MM.1S (cell line): ENCODE data around the gene PRKD2.

ENCODE experiments used
- EZH2 ChIP-seq: fragments of 300-600 bp; sonication (generic); optimal IDR thresholded peaks from 2 replicates; pipeline ENCODE3; 2017; ENCODE audit warnings: low read depth, mild to moderate bottlenecking, antibody characterized with exemption, low read length, mixed read lengths
- TF ChIP-seq, protein P1 (sequence below): fragments of 300-600 bp; sonication (generic); IDR thresholded peaks from 2 replicates; pipeline ENCODE4 v1.5.1; 2016; ENCODE audit warnings: antibody characterized with exemption, low read length, mixed read lengths

DNA sequence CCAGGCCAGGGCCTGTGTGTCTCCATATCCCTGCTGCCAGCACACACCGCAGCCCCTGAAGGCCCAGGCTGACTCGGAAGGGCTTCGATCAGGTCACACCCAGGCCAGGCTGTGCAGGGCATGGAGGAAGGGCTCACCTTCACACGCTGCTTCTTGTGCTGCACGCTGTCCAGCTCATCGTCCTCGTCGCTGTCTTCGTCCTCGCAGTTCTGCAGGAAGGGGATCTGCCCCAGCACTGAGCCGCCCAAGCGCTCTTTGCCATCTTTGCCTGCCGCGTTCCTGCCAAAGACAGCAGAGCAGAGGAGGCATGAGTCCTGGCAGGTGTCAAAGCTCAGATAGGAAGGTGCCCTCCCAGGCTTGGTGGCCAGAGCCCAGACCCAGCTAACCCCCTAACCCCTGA lies 13.7 kb upstream of the PRKD2 start:
- TF ChIP-seq, protein P1, sequence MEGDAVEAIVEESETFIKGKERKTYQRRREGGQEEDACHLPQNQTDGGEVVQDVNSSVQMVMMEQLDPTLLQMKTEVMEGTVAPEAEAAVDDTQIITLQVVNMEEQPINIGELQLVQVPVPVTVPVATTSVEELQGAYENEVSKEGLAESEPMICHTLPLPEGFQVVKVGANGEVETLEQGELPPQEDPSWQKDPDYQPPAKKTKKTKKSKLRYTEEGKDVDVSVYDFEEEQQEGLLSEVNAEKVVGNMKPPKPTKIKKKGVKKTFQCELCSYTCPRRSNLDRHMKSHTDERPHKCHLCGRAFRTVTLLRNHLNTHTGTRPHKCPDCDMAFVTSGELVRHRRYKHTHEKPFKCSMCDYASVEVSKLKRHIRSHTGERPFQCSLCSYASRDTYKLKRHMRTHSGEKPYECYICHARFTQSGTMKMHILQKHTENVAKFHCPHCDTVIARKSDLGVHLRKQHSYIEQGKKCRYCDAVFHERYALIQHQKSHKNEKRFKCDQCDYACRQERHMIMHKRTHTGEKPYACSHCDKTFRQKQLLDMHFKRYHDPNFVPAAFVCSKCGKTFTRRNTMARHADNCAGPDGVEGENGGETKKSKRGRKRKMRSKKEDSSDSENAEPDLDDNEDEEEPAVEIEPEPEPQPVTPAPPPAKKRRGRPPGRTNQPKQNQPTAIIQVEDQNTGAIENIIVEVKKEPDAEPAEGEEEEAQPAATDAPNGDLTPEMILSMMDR = no peak
- TF ChIP-seq EZH2 = no peak
